Kidney (tissue), 14 donors: Measurements from ENCODE around the gene DUSP10. TPM values are rescaled to one million over a fixed set of nuclear protein-coding genes. Genes with fewer than 3 reads are reported as not detected.

ENCODE experiments used
- DNase-seq, 5 donors: peaks; one replicate each; pipeline ENCODE4 v3.0.0-alpha.2; 2013 to 2020
- FAIRE-seq: peaks from 2 replicates; lab custom pipeline; 2012; peaks lifted over from hg19 to GRCh38; lab: Jason Lieb, UNC
- H3K27ac ChIP-seq, 2 donors: one replicate each; pipeline ENCODE4 v1.7.0; 2013; ENCODE audit warnings: low read depth in 2 of 2, low read length in 2 of 2, inconsistent platforms in 1 of 2
- H3K27me3 ChIP-seq: one replicate; pipeline ENCODE4 v1.7.1; 2013; ENCODE audit warnings: low read length, inconsistent platforms; ENCODE audit not compliant: control insufficient read depth, insufficient read depth
- H3K36me3 ChIP-seq, 3 donors: one replicate each; pipeline versions ENCODE4 v1.7.0 to v1.7.1; 2013; ENCODE audit warnings: low read length in 3 of 3, control low read depth in 1 of 3, inconsistent platforms in 1 of 3; ENCODE audit not compliant: insufficient read depth in 3 of 3, control insufficient read depth in 2 of 3
- H3K4me1 ChIP-seq, 3 donors: one replicate each; pipeline versions ENCODE4 v1.7.0 to v1.7.1; 2013; ENCODE audit warnings: low read length in 3 of 3, inconsistent platforms in 1 of 3, low read depth in 1 of 3; ENCODE audit not compliant: control insufficient read depth in 2 of 3, insufficient read depth in 2 of 3
- H3K4me3 ChIP-seq, 3 donors: one replicate each; pipeline versions ENCODE4 v1.7.0 to v1.8.1; 2013; ENCODE audit warnings: low read length in 3 of 3, control low read depth in 1 of 3, inconsistent platforms in 1 of 3
- H3K9ac ChIP-seq, 3 donors: one replicate each; pipeline versions ENCODE4 v1.7.0 to v1.7.1; 2013; ENCODE audit warnings: low read length in 3 of 3, control low read depth in 1 of 3, inconsistent platforms in 1 of 3
- H3K9me3 ChIP-seq, 3 donors: one replicate each; pipeline versions ENCODE4 v1.7.0 to v1.7.1; 2013; ENCODE audit warnings: low read length in 3 of 3, control low read depth in 1 of 3, inconsistent platforms in 1 of 3; ENCODE audit not compliant: control insufficient read depth in 2 of 3, insufficient read depth in 1 of 3
- CTCF ChIP-seq: IDR thresholded peaks from 3 replicates; pipeline ENCODE4 v1.5.1; 2012; ENCODE audit warnings: mild to moderate bottlenecking, moderate library complexity, borderline replicate concordance; ENCODE audit not compliant: insufficient read depth; ENCODE audit errors: extremely low read depth
- intact Hi-C: fragments of 100-400 bp; cut with DNase I; formaldehyde crosslinking; loops from one replicate; pipeline ENCODE4 v1.11.1; 2022
- polyA plus RNA-seq: library from polyadenylated mRNA; stranded (reverse); fragments of 350-450 nt; fragmentation: Illumina TruSeq; extraction: RNeasy Lipid Tissue Mini Kit (QIAGEN cat#74804); gene quantifications from one replicate; pipeline ENCODE4 v1.2.3, GENCODE V29; 2014; ENCODE audit warnings: low read depth, low replicate concordance; ENCODE audit not compliant: insufficient read depth
- total RNA-seq: library from RNA; stranded (reverse); fragmentation: NEBNext Ultra II Directional; extraction: Animal tissue kit (Norgen Biotek cat#: 25700); gene quantifications from one replicate; pipeline ENCODE4 v1.2.1, GENCODE V29; 2021
- donor health status: control.
- donor health status: control.
- donor health status: control.
- donor health status: control.
- donor health status: control.
- donor health status: DM: yes; HTN: yes; CAD: no.
- donor health status: Normal renal cell carcinoma (clear cell type).

DUSP10 gene
- total and polyA plus RNA-seq, 2 donors from 2014 or later = 1.0 to 5.3 TPM

DNA sequence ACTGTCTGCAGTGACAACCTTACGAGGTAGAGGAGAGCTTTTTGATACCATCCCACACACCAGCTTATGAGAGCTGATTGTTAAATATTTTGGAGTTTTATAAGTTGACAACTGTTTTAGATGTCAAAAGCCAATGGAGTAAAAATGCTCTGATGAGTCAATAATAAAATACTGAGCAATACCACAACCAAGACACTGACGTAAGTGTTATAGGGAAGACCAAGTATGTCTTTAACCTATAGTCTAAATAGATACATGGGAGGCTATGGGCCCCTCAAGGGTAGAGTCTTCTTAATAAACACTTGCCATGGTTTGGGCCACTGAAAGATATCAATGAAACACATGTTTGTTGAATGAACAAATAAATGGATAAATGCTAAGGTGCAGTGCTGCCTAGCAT is 49.2 kb downstream of the DUSP10 start:
- no peak overlapping the region for H3K27ac ChIP-seq
- H3K36me3 ChIP-seq = no peaks in the 10 kb centered on the region
- TF ChIP-seq CTCF = no peak
- intact Hi-C loops = no loop called here
- no peak for FAIRE-seq
- peaks cover 0 to 4% (median 4%) of the 10 kb centered on the region in 3 donors for H3K9me3 ChIP-seq
- H3K4me3 ChIP-seq = no peak overlapping the region
- no peaks in the 10 kb centered on the region for H3K27me3 ChIP-seq
- H3K9ac ChIP-seq = no peak overlapping the region
- DNase-seq = no peak
- H3K4me1 ChIP-seq = no peaks in the 10 kb centered on the region

- H3K9ac ChIP-seq = no peak overlapping the region
- no peak overlapping the region for H3K27ac ChIP-seq
- no peaks in the 10 kb centered on the region for H3K4me1 ChIP-seq
- no peaks in the 10 kb centered on the region for H3K36me3 ChIP-seq
- DNase-seq (no peak), FAIRE-seq (no peak)
- peaks cover 0 to 4% (median 4%) of the 10 kb centered on the region in 3 donors for H3K9me3 ChIP-seq
- H3K27me3 ChIP-seq = no peaks in the 10 kb centered on the region
- no peak for TF ChIP-seq CTCF
- intact Hi-C loops = no loop called here
- no peak overlapping the region for H3K4me3 ChIP-seq
Measured at GRCh38 chr1:221691261-221691660, 50.6 kb downstream of the DUSP10 start.

- intact Hi-C loops = no loop called here
- Histone ChIP-seq H3K9me3 (peaks cover 0 to 4% (median 4%) of the 10 kb centered on the region in 3 donors), H3K27ac (no peak overlapping the region), H3K4me3 (no peak overlapping the region), H3K4me1 (no peaks in the 10 kb centered on the region), H3K36me3 (no peaks in the 10 kb centered on the region), H3K9ac (no peak overlapping the region), H3K27me3 (no peaks in the 10 kb centered on the region)
- no peak for DNase-seq
- TF ChIP-seq CTCF = no peak
- no peak for FAIRE-seq
Measured at GRCh38 chr1:221690858-221691257, 51.0 kb downstream of the DUSP10 start.

GRCh38 chr1:221689138-221689537 is 52.8 kb downstream of the DUSP10 start:
- no peak overlapping the region for H3K4me3 ChIP-seq
- intact Hi-C loops = no loop called here
- no peak for TF ChIP-seq CTCF
- peaks cover 0 to 4% (median 4%) of the 10 kb centered on the region in 3 donors for H3K9me3 ChIP-seq
- FAIRE-seq = no peak
- DNase-seq = no peak
- no peaks in the 10 kb centered on the region for H3K4me1 ChIP-seq
- no peak overlapping the region for H3K9ac ChIP-seq
- no peaks in the 10 kb centered on the region for H3K36me3 ChIP-seq
- H3K27ac ChIP-seq = no peak overlapping the region
- no peaks in the 10 kb centered on the region for H3K27me3 ChIP-seq
